GM21717 (cell line): ENCODE data around the gene PLEKHB1.

Source experiments
- ATAC-seq: cut with Tn5 transposase; IDR thresholded peaks from one replicate; pipeline ENCODE4 v1.9.1; 2021; ENCODE audit warnings: mild to moderate bottlenecking, moderate library complexity; ENCODE audit not compliant: unreplicated experiment

The PLEKHB1 gene

DNA sequence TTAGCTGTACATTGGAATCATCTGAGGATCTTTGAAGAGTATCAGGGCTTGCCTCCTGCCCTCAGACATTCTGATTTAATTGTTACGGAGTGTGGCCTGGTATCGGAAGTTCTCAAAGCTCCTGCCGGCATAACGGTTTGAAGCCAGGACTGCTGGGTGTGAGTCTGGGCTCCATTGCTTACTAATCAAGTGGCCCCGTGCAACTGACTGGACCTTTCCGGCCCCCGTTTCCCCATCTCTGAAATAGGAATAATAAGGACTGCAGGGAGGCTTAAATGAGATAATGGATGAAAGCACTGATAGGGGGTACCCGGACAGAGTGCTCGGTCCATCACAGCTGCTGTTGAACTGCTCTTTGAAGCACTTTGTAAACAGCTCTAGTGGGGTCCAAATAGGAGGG lies 1.7 kb downstream of the PLEKHB1 start:
- ATAC-seq: no peak

DNA sequence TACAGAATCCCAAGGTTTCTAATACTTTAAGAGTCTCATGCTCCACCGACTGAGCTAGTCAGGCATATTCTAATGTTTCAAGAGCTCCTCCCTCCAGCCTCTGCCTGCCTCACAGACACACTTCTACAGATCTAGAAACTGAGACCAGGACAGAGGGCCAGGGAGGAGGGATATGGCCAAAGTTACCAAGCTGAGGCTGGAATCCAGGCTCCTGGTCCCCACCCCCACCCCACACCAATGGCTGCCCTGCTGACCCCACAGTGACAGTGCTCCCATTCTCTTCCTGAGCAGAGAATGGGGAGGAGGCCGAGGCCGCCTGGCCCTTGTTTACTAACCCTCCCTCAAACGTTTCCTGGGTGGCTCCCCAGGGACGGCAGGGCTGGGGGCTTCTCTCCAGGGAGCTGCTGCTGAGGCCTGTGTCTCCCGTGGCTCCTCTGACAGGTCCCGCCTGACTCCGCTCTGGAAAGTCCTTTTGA lies 2.2 kb downstream of the PLEKHB1 start:
- ATAC-seq: no peak

DNA sequence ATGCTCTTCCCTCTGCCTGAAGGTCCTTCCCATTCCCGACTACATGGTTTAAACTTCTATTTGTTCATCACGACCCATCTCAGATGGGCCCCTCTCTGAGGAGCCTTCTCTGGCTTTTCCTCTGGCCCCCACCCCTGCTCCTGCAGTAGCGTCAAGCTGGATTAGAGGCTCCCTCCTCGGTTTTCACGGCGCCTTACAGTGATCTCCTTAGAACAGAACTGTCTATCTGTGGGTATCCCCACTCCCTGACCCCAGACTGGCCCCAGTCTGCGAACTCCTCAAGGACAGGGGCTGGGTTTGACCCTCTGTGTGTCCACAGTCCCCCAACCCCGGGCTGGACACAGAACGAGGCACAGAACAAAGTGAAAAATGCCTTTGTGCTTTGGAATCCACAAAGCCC lies 2.8 kb downstream of the PLEKHB1 start:
- ATAC-seq: no peak

DNA sequence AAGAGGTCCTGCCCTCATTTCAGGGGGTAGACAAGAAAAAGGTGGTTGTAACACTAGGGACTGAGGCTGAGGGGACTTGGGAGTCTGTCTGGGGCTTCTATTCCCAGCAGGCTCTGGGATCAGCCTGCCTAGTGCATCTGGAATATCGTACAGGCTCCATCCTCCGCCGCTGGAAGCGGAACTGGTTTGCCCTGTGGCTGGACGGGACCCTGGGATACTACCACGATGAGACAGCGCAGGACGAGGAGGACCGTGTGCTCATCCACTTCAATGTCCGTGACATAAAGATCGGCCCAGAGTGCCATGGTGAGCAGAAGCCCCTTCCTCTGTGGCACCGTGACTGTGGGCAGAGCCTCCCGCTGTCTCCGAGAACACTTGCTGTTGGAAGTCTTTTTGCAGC lies 4.0 kb downstream of the PLEKHB1 start:
- ATAC-seq: no peak

DNA sequence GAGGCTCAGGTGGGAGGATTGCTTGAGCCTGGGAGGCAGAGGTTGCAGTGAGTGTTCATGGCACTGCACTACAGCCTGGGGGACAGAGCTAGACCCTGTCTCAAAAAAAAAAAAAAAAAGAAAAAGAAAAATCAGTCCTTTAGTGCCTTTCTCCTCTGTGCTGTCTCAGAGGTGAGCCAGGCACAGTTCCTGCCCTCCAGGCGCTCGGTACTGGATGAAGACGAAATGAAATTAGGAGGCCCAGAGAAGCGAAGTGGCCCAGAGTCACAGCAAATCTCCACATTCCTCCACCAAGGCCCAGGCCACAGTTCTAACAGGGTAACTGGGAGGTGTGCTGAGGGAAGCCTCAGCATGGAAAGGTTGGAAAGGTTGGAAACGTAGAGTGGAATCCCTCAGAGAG lies 4.9 kb downstream of the PLEKHB1 start:
- ATAC-seq: no peak

DNA sequence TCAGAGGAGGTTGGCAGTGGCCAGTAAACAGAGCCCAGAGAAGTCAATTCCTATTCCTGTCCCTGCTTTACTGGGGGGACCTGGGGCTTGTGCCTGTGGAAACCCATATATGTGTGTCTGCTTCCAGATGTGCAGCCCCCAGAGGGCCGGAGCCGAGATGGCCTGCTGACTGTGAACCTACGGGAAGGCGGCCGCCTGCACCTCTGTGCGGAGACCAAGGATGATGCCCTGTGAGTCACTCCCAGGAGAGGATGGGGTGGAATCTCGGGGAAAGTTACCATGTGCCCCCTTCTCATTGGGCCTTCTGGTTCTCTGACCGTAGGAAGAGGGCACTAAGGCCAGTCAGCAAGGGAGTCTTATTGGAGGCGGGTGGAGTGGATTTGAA lies 5.3 kb downstream of the PLEKHB1 start:
- ATAC-seq: no peak

DNA sequence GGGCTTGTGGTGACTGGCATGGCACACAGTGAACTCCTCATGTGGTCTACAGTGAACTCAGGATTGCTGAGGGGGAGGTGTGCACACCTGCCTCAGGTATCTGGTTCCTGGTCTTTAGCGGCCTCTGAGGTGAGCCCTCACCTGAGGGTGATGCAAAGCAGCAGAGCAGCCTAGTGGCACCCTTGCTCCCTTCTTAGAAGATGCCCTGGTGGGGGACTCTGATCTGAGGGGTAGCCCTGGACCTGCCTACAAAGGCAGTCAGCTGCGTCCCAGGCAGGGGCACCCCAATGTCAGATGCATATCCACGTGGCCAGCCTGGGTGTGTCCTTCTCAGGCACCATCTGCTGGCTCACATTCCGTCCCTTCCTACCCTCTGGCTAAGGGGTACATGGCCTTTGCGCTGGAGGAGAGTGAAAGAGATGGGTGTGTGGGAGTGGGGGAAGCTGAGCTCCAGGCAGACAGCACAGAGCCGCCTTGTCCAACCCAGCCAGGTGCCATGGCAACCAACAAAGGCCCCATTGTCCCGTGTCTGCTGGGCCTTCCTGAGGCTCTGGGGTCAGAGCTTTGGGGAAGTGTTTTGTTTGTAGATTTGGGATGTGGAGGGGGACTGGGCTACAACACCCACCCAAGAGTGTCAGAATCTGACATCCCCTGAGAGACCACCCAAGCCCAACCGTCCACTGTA lies 5.8 kb downstream of the PLEKHB1 start:
- ATAC-seq: no peak

DNA sequence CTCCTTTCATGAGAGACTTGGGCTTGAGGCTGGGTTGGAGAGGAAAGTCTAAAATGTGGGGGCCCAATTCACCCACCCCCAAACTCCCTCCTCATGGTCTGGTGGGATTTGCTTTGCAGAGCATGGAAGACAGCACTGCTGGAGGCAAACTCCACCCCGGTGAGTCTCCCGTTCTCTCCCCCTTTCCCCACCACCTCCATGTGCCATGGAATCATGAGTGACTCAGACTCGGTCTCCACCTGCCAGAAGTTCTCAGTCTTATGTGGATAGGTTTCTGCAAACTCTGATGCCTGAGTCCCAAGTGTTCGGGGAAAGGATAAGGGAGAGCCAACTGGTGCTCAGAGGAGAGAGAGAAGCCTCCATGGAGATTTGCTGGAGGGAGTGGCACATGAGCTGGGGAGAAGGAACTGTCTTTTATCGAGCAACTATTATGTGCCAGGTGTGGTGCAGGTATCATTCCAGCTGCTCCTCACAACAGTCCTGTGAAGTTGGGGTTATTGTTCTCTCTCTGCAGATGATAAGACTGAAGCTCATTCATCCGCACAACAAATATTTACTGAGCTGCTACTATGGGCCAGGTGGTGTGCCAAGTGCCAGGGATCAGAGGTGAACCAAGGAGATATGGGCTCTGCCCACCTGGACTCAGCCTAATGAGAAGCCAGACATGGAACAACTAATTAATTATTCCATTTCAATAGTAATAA lies 6.6 kb downstream of the PLEKHB1 start:
- ATAC-seq: no peak

DNA sequence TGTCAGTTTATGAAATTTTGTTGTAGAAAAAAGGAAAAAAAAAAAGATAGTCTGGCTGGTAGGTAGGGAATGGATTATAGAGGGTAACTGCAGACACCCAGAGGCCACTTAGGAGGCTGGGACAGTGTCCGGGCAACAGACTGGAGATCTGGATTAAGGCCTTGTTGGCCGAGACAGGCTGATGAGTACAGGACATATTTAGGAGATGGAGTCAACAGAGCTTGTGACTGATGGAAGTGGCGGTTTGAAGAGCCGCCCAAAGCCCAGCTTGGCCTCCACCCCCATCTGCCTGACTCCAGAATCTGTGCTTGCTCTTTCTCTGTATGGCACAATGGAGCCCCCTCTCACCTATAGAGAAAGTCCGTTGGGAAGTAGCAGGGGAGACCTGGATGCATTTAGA lies 7.6 kb downstream of the PLEKHB1 start:
- no peak for ATAC-seq

DNA sequence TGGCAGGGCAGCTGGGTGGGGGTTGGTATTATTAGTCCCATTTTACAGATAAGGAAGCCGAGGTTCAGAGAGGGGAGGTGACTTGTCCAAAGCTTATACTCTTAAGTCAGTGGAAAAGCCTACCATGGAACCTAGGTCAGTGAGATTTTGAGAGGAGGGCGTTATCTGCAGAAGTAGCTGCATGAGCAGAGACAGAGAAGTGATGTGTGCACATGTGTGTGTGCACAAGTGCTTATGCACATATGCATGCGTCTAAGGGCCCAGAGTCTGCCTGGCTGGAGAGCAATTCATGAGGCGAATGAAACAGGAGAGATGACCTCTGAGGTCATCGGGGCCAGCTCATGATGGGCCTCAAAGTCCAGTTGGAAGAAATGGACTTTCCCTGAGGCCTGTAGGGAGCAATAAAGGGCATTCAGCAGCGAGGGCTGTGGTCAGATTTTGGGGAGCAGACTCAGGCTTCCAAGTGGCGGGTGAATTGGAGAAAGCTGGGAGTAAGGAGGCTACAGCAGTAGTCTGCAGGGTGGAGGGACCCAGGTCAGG lies 8.2 kb downstream of the PLEKHB1 start:
- ATAC-seq: no peak

DNA sequence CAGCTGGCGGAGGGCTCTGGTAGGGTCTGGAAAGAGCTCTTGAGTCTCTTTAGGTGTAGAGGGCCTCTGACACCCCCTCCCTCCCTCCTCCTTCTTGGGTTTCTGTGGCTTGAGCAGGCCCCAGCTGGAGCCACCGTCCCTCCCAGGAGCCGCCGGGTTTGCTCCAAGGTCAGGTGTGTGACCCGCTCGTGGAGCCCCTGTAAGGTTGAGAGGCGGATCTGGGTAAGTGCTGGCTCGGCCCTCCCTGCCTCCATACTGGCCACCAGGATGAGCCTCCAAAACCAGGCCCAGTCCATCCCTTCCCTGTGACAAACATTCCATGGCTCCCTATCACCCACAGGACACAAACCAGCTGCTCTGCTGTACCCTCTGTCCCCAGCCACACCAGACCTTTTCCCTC lies 9.3 kb downstream of the PLEKHB1 start:
- ATAC-seq: no peak

DNA sequence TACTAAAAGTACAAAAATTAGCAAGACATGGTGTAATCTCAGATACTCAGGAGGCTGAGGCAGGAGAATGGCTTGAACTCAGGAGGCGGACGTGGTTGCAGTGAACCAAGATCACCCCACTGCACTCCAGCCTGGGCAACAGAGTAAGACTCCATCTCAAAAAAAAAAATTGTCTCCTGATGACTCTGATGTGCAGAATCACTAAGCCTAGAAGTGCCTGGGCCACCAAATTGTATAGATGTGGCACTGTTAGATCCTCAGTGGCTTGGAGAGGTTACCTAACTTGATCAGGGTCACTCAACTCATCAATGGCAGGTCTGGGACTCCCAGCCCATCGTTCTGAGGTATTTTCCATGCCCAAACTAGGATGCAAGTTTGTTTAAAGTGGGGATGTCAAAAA lies 10.6 kb downstream of the PLEKHB1 start:
- ATAC-seq: no peak

DNA sequence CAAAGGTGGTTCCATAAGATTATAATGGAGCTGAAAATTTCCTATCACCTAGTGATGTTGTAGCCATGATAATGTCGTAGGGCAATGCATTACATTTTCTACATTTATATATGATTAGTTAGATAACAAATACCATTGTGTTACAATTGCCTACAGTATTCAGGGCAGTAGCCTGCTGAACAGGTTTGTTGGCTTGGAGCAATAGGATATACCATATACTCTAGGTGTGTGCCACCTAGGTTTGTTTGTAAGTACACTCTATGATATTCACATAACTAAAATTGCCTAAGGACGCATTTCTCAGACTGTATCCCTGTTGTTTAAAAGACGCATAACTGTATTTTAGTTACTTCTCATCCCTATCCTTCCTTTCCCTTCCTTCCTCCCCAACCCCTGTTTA lies 13.6 kb downstream of the PLEKHB1 start:
- ATAC-seq: no peak

DNA sequence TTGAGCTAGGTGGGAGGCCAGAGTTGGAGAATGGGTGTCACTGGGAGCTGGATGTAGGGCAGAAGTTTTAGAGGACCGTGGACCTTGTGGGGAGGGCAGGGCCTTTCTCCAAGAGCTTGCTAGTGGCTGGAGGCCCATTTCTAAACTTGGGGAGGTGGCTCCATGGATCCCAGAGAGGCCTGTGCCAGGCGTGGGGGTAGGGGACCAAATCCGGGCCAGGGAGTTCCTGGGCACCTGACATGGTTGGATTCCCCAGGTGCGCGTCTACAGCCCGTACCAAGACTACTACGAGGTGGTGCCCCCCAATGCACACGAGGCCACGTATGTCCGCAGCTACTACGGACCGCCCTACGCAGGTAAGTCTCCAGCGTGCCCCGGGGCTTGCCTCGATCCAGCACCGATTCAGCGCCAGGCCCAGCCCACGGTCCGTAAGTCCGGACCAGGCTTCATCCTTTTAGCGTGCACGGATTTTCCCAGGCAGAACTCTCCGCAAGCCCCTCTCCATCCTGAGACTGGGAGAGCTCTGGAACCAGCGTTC lies 14.2 kb downstream of the PLEKHB1 start:
- ATAC-seq: no peak

DNA sequence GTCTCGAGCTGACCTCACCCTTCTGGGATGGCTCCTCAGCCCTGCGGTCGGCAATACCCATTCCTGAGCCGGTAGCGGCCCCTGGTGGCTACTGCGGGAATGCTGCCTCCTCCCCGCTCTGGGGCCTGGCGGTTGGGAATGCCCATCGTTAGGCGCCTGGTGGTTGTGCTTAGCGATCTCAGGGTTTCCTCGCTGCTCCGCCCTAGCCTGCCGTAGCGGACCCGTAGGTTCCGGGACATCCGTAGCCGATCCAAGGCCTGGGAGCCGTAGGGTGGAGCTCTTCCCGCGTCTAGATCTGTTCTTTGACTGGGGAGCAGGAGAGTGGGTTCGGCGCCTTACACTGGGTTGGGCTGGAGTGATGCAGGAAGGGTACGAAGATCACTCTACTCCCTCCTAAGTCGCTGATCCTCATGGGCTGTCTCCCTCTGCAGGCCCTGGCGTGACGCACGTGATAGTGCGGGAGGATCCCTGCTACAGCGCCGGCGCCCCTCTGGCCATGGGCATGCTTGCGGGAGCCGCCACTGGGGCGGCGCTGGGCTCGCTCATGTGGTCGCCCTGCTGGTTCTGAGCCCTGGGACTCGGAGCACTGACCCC lies 14.8 kb downstream of the PLEKHB1 start:
- no peak for ATAC-seq

DNA sequence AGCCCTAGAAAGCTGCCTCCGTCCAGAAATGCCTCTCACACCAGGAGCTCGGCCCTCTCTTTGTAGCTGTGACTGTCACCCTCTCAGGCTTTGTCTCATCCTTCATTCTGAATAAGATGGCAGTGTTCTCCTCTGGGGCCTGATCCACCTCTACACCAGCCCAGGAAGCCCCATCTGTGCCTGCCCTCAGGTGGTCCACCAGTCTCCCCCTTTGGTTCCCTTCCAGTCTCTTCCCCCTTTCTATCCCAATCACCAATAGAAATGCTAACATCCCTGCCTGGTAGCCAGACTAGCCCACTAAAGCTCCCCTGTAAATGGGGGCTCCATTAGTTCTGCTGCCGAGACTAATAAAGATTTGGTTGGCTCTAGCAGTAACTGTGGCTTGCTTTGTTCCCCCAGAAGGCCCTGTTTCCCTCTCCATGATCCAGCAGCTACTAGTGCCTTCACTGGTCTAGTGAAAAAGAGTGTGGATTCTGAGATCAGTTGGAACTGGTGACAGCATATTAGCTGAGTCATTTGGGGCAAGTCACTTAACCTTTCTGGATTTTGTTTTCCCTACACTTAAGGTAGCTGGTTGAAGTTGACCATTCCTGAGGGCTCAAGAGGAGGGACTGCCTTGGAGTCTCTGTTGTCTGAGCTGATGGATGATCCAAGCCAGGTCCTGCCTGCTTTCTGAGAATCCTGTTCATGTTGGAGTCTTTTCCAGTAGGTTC lies 16.2 kb downstream of the PLEKHB1 start:
- ATAC-seq: no peak

DNA sequence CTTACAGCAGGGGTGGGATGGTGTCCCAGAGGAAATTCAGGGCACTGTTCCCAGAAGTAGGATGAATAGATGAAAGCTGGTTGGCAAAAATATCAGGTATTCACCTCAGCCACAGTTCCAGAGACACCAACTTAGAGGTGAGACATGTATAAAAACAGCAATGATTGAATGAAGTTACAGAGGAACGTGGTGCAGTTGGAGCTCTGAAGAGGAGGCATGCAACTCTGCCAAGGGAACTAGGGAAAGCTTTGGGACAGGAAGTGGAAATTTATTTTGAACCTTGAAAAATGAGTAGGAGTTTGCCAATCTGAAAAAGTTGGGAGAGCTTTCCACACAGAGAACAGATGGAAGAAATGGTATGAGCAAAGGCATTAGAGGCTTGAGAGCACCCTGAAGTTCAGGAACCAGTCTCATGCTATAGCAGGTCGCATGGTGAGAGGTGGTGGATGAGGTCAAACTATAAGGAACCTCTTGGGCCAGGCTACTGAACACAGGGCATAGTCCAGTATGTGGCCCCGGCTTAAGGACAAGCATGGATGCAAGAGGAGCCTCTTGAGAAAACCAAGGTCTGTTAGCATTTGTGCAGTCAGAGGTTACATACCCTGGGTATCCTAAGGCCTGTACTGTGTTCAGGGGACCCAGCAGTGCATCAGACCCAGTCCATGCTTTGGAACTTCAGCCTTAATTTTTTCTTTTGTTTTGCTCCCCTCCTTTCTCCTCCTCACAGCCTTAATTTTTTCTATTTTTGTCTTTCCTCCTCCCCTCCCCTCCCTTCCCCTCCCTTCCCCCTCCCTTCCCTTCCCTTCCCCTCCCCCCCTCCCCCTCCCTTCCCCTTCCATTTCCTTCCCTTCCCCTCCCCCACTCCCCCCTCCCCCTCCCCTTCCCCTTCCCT lies 17.5 kb downstream of the PLEKHB1 start:
- ATAC-seq: no peak

DNA sequence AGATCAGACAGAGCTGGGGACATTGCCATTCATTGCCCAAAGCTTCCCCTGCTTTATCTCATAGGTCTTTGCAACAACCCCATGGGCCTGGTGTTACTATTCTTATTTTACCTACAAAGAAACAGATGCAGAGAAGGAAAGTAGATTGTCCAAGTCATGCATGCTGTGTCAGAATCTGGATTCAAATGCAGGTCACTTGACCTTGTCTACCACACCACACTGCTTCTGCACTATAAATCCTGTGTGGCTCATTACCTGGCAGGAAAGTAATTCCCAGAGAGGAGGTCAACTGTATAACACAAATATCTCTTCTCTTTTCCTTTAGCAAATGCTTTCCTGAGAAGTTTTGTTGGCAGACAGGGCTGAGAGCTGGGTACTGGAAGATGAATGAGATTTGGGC lies 18.5 kb downstream of the PLEKHB1 start:
- no peak for ATAC-seq

DNA sequence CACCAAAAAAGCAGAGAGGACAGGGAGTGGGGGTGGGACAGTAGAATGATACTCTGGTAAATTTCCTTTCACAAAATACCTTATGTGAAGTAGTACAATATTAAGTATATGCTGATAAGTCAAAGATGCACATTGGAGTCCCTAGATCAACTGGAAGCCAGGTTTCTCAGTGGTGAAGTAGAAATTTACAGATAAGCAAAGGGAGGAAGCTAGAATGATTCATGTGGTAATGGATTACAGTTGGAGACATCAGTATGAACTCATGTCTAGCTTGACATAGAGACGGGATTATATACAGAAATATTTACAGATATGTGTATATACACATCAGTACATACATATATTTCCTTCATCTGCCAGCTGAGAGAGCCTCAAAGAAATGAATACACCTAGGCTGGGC lies 21.5 kb downstream of the PLEKHB1 start:
- no peak for ATAC-seq

DNA sequence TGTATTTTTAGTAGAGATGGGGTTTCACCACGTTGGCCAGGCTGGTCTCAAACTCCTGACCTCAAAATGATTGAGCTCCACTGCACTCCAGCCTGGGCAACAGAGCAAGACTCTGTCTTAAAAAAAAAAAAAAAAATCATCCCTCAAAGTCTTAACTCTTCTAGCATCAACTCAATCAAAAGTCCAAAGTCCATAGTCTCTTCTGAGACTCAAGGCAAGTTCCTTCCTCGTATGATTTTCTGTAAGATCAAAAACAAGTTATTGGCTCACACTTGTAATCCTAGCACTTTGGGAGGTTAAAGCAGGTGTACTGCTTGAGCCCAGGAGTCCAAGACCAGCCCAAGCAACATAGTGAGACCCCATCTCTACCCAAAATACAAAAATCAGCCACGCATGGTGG lies 24.4 kb downstream of the PLEKHB1 start:
- no peak for ATAC-seq
